Neutrophil (primary cell): ENCODE results near the gene RBFOX2.

Experiments
- H3K27ac ChIP-seq: fragments of 200-600 bp; sonication (generic); 2 replicates; pipeline ENCODE4 v1.5.1; 2016; ENCODE audit warnings: mild to moderate bottlenecking, moderate library complexity
- H3K27me3 ChIP-seq: fragments of 200-600 bp; sonication (generic); 2 replicates; pipeline ENCODE4 v1.6.0; 2016; ENCODE audit warnings: mild to moderate bottlenecking
- H3K36me3 ChIP-seq: fragments of 200-600 bp; sonication (generic); 2 replicates; pipeline ENCODE4 v1.5.1; 2017
- H3K4me1 ChIP-seq, 2 experiments: fragments of 200-600 bp in 1 of 2; sonication (generic) in 1 of 2; 1 replicate in 1 of 2; 2 replicates in 1 of 2; pipeline versions ENCODE4 v1.5.1 to v1.6.1; 2013 to 2016; ENCODE audit warnings: low read depth in 1 of 2, low read length in 1 of 2, mild to moderate bottlenecking in 1 of 2, moderate library complexity in 1 of 2; ENCODE audit not compliant: control insufficient read depth in 1 of 2, insufficient read depth in 1 of 2
- H3K4me3 ChIP-seq, 2 experiments: fragments of 200-600 bp in 1 of 2; sonication (generic) in 1 of 2; 1 replicate in 1 of 2; 2 replicates in 1 of 2; pipeline ENCODE4 v1.5.1; 2013 to 2016; ENCODE audit warnings: low read depth in 1 of 2, low read length in 1 of 2, mild to moderate bottlenecking in 1 of 2, moderate library complexity in 1 of 2
- H3K9me3 ChIP-seq: fragments of 200-600 bp; sonication (generic); 2 replicates; pipeline ENCODE4 v1.5.1; 2016
- TF ChIP-seq, protein P1 (sequence below): fragments of 200-600 bp; sonication (generic); IDR thresholded peaks from 2 replicates; pipeline ENCODE4 v1.5.1; 2016; ENCODE audit warnings: antibody characterized with exemption

The RBFOX2 gene

GRCh38 chr22:36012332-36012731 lies 16.3 kb downstream of the RBFOX2 start:
- H3K4me1 ChIP-seq: no peaks in the 10 kb centered on the region
- no peak overlapping the region for H3K27ac ChIP-seq
- no peaks in the 10 kb centered on the region for H3K9me3 ChIP-seq
- no peak overlapping the region for H3K4me3 ChIP-seq
- H3K36me3 ChIP-seq: no peaks in the 10 kb centered on the region
- TF ChIP-seq, protein P1, sequence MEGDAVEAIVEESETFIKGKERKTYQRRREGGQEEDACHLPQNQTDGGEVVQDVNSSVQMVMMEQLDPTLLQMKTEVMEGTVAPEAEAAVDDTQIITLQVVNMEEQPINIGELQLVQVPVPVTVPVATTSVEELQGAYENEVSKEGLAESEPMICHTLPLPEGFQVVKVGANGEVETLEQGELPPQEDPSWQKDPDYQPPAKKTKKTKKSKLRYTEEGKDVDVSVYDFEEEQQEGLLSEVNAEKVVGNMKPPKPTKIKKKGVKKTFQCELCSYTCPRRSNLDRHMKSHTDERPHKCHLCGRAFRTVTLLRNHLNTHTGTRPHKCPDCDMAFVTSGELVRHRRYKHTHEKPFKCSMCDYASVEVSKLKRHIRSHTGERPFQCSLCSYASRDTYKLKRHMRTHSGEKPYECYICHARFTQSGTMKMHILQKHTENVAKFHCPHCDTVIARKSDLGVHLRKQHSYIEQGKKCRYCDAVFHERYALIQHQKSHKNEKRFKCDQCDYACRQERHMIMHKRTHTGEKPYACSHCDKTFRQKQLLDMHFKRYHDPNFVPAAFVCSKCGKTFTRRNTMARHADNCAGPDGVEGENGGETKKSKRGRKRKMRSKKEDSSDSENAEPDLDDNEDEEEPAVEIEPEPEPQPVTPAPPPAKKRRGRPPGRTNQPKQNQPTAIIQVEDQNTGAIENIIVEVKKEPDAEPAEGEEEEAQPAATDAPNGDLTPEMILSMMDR: no peak
- no peaks in the 10 kb centered on the region for H3K27me3 ChIP-seq

DNA sequence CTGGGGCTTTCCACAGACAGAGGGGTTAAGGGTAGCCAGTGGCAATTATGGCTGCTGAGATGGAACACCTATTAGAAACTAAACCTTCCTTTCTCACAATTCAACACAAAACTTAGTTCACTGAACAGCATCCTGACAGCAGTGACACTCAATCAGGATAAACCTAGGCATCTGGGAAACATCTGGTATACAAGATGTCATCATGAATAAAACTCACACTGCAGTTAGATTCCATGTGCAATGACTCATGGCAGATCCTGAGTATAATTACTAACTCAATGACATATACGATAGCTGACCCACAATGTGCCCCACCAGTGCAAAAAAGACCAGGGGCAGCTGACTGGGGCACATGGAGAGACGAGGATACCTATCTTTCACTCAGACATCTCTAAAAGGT lies 17.7 kb downstream of the RBFOX2 start:
- no peak overlapping the region for H3K27ac ChIP-seq
- no peaks in the 10 kb centered on the region for H3K36me3 ChIP-seq
- H3K27me3 ChIP-seq: peaks cover 9% of the 10 kb centered on the region
- no peak overlapping the region for H3K4me3 ChIP-seq
- no peaks in the 10 kb centered on the region for H3K4me1 ChIP-seq
- TF ChIP-seq, protein P1: no peak
- no peaks in the 10 kb centered on the region for H3K9me3 ChIP-seq

GRCh38 chr22:36010090-36010489 lies 18.5 kb downstream of the RBFOX2 start:
- no peak overlapping the region for H3K4me3 ChIP-seq
- TF ChIP-seq, protein P1: no peak
- no peaks in the 10 kb centered on the region for H3K4me1 ChIP-seq
- no peak overlapping the region for H3K27ac ChIP-seq
- no peaks in the 10 kb centered on the region for H3K36me3 ChIP-seq
- H3K27me3 ChIP-seq: peaks cover 9% of the 10 kb centered on the region
- H3K9me3 ChIP-seq: no peaks in the 10 kb centered on the region

DNA sequence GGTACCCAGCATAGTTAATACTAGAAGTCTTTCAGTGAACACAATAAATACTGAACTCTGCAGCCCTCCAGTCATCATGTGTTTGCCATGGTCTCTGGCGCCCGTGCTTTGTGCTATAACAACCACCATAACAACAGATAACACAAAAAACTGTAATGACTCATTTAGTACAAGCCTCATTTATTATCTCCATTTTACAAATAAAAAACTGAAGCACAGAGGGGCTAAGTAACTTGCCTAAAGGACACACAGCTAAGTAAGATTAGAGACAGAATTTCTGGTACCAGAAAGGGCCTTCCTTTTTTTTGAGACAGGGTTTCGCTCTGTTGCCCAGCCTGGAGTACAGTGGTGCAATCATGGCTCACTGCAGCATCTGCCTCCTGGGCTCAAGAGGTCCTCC lies 19.5 kb downstream of the RBFOX2 start:
- Histone ChIP-seq H3K36me3 (no peaks in the 10 kb centered on the region), H3K4me3 (no peak overlapping the region), H3K4me1 (no peaks in the 10 kb centered on the region), H3K9me3 (no peaks in the 10 kb centered on the region), H3K27ac (no peak overlapping the region), H3K27me3 (peaks cover 9% of the 10 kb centered on the region)
- TF ChIP-seq, protein P1: no peak

- Histone ChIP-seq H3K9me3 (no peaks in the 10 kb centered on the region), H3K27ac (no peak overlapping the region), H3K36me3 (no peaks in the 10 kb centered on the region), H3K27me3 (peaks cover 9% of the 10 kb centered on the region), H3K4me3 (no peak overlapping the region), H3K4me1 (no peaks in the 10 kb centered on the region)
- TF ChIP-seq, protein P1: no peak
Observed at GRCh38 chr22:36008565-36008964, 20.1 kb downstream of the RBFOX2 start.

DNA sequence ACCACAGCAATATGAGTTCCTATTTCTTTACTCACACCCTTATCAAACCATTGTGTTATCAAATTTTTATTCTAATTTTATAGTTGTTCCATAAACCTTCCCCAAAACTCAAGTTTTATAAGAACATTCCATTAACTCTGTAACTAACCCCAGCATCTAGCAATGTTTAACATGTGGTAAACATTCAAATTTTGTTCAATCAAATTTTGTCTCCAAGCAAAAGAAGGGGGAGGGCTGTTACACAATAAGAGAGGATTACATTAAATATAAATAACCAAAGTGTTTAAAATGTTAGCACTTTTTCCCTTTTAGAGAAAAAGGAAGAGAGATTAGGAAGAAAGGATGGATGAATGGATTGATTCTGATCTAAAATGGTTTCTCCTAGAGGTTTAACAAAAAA lies 20.5 kb downstream of the RBFOX2 start:
- no peaks in the 10 kb centered on the region for H3K4me1 ChIP-seq
- H3K36me3 ChIP-seq: no peaks in the 10 kb centered on the region
- TF ChIP-seq, protein P1: no peak
- no peak overlapping the region for H3K4me3 ChIP-seq
- no peak overlapping the region for H3K27ac ChIP-seq
- H3K9me3 ChIP-seq: no peaks in the 10 kb centered on the region
- peaks cover 9% of the 10 kb centered on the region for H3K27me3 ChIP-seq
